ENCODE results near the gene ARFGAP2. TPM values are rescaled to one million over a fixed set of nuclear protein-coding genes. Genes with fewer than 3 reads are reported as not detected.
"Not testable (repeated sequence)": the region's sequence is repeated elsewhere in the genome, so short reads cannot be mapped to it uniquely, and the experiment has no call there.

The ARFGAP2 gene
- total RNA-seq: 73.6 and 94.6 TPM in 2 replicates

- DNase-seq (ENCODE audit: low read depth in 2 of 2): peak; percentile 86 to 97
These were observed at the start of gene ARFGAP2 for GRCh38 chr11:47176328-47177228. Gene ARFGAP2 (minus strand): TSS chr11:47176879. CDS start chr11:47176853, 26 bp downstream.

- DNase-seq (ENCODE audit: low read depth in 2 of 2): no peak
These were observed 49.1 kb upstream of the ARFGAP2 start for GRCh38 chr11:47225552-47226400.

GRCh38 chr11:47222696-47223095 is 46.0 kb upstream of the ARFGAP2 start:
- DNase-seq (ENCODE audit: low read depth in 2 of 2): no peak

GRCh38 chr11:47220401-47220821 is 43.7 kb upstream of the ARFGAP2 start:
- peak; percentile 66 to 90 for DNase-seq (ENCODE audit: low read depth in 2 of 2)

GRCh38 chr11:47216121-47216798 is 39.6 kb upstream of the ARFGAP2 start:
- DNase-seq (ENCODE audit: low read depth in 2 of 2): peak; percentile 64 to 90

- peak in 1 of 2 donors; percentile 25 for DNase-seq (ENCODE audit: low read depth in 2 of 2)
These were observed 38.8 kb upstream of the ARFGAP2 start for GRCh38 chr11:47215366-47215910.

- DNase-seq (ENCODE audit: low read depth in 2 of 2): peak; percentile 62 to 81
These were observed 37.4 kb upstream of the ARFGAP2 start for GRCh38 chr11:47213950-47214565.

GRCh38 chr11:47212938-47213337 is 36.3 kb upstream of the ARFGAP2 start:
- no peak for DNase-seq (ENCODE audit: low read depth in 2 of 2)

GRCh38 chr11:47208628-47209027 is 31.9 kb upstream of the ARFGAP2 start:
- no peak for DNase-seq (ENCODE audit: low read depth in 2 of 2)

- DNase-seq (ENCODE audit: low read depth in 2 of 2): not testable (repeated sequence)
These were observed 31.4 kb upstream of the ARFGAP2 start for GRCh38 chr11:47208008-47208552.

- no peak for DNase-seq (ENCODE audit: low read depth in 2 of 2)
These were observed 30.8 kb upstream of the ARFGAP2 start for GRCh38 chr11:47207459-47207858.

GRCh38 chr11:47206577-47206976 is 29.9 kb upstream of the ARFGAP2 start:
- DNase-seq (ENCODE audit: low read depth in 2 of 2): not testable (repeated sequence)

- DNase-seq (ENCODE audit: low read depth in 2 of 2): no peak
These were observed 27.9 kb upstream of the ARFGAP2 start for GRCh38 chr11:47204637-47204989.

- DNase-seq (ENCODE audit: low read depth in 2 of 2): no peak
These were observed 25.9 kb upstream of the ARFGAP2 start for GRCh38 chr11:47202576-47202975.

- no peak for DNase-seq (ENCODE audit: low read depth in 2 of 2)
These were observed 24.3 kb upstream of the ARFGAP2 start for GRCh38 chr11:47201015-47201414.

GRCh38 chr11:47198161-47198560 is 21.5 kb upstream of the ARFGAP2 start:
- DNase-seq (ENCODE audit: low read depth in 2 of 2): not testable (repeated sequence)

GRCh38 chr11:47192111-47192510 is 15.4 kb upstream of the ARFGAP2 start:
- no peak for DNase-seq (ENCODE audit: low read depth in 2 of 2)

- DNase-seq (ENCODE audit: low read depth in 2 of 2): not testable (repeated sequence)
These were observed 14.5 kb upstream of the ARFGAP2 start for GRCh38 chr11:47191137-47191536.

GRCh38 chr11:47189100-47189834 is 12.6 kb upstream of the ARFGAP2 start:
- peak in 1 of 2 donors; percentile 12 for DNase-seq (ENCODE audit: low read depth in 2 of 2)

GRCh38 chr11:47188259-47188658 is 11.6 kb upstream of the ARFGAP2 start:
- DNase-seq (ENCODE audit: low read depth in 2 of 2): no peak
